Fibroblast of skin of right biceps (primary cell): ENCODE results near the gene TENT4B.
"Not testable (repeated sequence)": the region's sequence is repeated elsewhere in the genome, so short reads cannot be mapped to it uniquely, and the experiment has no call there.

Experiments used
- DNase-seq: peaks from one replicate; pipeline ENCODE4 v3.0.0-alpha.2; 2013

TENT4B gene

DNA sequence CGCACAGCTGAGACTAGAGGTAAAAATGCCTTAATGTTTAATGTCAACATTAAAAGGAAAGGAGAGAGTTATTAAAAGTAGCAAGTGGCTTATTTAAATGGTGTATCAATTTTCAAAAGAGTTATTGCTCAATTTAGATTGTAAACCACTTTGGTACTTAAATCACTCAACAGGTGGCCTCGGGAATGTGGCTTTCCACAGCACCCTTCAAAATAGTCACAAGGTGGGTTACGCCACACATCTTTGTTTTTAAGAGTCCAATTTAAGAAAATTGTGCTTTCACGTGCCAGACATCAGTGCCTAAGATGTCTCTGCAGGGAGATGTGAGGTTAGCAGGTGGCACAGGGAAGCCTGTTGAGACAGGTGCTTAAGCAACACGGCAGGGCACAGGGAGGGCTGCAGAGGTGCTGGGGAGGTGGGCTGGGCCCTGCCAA lies 85.8 kb downstream of the TENT4B start:
- no peak for DNase-seq

DNA sequence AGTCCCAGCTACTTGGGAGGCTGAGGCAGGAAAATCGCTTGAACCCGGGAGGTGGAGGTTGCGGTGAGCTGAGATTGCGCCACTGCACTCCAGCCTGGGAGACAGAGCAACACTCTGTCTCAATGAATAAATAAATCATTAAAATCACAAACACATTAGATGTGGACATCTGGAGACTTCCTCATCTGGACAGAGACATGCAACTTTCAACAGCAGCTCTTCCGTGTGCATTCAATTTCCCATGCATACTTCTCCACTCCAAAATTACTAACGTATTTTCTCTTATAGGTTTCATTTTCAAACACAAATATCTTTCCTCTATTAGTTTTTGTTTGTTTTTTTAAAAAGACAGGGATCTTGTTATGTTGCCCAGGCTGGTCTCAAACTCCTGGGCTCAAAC lies 89.9 kb downstream of the TENT4B start:
- DNase-seq: not testable (repeated sequence)

DNA sequence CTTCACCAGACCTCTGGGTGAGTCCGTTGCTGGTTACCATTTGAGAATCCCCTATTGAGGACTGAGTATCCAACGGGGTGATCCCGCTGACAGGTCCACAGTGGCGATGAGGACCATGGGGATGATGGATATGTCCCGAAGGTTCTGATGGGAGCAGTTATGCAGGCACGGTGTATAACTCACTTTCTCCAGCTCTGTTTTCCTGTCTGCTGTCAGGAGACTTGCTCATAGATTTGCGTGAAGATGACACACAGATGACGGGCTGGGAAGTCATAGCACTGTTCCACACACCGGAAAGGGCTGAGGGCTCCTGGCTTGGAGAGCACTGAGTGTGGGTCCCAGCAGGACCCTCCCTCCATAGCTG lies 91.0 kb downstream of the TENT4B start:
- DNase-seq: peak; percentile 66

DNA sequence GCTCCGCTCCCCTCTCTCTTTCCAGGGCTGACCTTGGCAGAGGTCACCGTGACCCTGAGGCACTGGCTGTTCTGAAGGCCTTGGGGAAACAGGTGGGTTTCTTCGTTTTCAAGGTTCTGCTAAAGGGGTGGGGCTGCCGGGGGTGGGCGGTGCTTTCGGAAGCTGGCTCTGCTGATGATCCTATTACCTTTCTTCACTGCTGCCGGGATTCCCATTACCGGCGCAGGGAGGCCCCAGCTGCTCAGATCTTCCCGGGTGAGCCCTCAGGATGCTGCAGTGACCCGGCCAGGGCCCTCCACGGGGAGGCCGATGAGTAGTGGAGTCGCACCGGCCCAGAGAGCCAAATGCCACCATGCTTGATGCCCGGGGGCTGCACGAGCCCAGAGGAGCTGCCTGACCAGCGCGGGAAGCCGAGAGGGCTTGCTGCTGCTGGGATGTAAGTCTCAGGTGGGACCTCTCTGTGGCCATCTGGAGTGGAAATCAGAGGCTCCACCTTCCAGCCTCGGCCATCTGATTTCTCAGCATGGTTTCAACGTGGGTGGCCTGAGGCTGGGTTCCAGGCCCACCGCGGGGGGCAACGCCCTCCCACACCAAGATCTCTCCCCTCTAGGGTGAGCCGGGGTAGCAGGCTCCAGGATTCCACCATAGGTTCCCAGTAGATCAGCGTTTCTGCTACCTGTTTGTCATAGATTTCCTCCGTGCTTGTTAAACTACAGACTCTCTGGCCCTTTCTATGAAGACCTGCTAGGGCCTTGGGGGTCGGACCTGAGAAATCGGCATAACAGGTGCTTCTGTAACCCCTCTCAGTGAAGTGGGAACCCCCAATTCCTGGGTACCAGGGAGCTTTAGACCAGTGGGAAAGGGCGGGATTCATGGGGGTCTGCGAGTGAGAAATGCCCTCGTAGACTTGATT lies 91.7 kb downstream of the TENT4B start:
- DNase-seq: no peak

DNA sequence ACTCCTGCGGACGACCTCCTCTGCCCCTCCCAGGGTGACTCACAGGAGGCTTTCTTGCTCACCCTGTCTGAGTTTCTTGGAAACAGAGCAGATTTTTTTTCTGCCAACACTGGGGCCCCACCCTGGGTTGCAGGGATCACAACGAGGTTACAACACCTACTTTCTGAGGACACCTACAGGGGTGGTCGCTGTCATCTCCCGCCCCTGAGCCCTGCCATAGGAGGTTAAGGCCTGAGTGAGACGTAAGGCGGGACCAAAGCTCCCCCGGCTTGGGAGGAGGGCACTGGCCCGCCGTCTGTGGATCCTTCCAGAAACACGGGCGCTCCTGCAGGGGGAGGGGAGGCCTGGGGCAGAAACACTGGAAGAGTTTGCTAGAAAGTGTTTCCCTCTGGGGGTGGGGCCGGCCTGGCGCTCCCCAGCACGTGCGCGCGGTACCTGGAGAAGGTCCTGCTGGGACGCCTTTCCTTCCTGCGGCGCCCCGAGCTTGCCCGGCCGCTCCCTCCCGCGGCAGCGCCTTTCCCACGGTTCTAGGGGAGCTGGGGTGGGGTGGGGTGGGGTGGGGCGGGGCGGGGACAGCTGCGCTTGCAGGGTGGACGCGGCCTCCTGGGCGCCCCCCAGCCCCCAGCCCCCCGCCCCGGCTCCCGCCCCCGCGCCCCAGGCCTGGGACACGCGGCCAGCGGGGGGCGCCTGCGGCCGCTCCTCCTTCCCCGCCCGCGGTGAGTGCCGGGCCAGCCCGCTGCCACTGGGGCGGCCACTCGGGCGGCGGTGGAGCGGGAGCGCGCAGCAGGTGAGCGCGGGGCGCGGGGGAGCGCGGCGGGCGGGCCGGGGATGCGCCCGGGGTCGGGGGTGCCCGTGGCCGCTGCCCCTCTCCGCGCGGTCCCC lies 92.6 kb downstream of the TENT4B start:
- DNase-seq: peak; percentile 81

DNA sequence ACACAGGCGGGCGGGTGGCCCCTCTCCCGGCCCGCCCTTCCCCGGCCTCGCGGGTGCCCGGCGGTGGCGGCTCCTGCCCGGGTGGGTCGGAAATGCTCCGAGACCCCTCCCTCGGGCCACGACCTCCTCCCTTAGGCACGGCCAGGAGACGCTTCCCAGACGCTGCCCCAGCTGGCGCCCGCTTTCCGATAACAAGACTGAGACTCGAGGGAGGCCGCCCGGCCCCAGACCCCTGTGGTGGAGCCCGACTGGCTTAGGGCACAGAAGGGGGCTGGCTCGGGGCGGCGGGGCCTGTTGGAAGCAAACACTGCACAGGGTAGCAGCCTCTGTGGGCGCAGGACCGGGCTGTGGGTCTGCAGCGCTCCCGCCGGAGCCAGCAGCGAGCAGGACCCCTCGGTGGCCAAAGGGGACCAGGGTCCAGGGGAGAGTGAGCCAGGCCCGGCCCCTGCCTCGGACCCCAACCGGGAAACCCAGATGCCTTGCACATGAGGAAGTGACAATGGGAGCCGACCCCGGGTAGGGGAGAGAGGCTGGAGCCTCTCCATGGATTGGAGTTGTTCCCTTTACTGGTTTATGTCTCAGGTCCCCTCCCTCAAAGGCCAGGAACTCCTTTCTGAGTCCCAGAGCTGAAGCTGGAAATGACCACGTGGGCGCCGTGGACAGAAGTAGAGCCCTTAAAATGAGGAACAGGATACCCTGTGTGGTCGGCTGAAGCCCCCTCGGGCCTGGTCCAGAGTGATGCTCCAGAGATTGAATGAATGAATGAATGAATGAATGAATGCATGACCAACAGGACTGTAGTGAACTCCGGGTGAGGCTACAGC lies 93.4 kb downstream of the TENT4B start:
- no peak for DNase-seq

DNA sequence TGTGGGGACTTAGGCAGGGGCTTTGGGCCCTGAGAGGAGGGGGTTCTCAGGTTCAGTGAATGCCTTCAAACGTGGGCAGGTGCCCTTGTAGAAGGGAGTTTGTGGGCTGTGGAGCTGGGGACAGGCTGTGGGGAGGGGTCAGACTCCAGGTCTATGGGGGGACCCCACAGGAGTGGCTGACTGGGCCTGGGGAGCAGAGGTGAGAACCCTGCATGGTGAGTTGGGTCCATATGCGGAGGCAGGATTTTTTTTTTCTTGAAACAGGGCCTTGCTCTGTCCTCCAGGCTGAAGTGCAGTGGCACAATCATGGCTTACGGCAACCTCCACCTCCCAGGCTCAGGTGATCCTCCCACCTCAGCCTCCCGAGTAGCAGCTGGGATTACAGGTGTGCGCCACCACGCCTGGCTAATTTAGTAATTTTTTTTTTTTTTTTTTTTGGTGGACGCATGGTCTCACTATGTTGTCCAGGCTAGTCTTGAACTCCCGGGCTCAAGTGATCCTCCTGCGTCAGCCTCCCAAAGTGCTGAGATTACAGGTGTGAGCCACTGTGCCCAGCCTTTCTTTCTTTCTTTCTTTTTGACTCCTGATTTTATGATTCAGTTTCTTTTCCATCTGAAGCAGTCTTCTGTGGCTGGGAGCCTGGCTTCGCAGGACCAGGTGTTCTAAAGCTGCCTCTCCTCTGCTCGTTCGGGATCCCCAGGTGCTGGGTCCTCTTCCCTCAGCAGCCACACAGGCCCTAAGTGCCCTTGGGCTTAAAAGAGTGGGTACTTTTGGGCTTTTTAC lies 94.2 kb downstream of the TENT4B start:
- no peak for DNase-seq

DNA sequence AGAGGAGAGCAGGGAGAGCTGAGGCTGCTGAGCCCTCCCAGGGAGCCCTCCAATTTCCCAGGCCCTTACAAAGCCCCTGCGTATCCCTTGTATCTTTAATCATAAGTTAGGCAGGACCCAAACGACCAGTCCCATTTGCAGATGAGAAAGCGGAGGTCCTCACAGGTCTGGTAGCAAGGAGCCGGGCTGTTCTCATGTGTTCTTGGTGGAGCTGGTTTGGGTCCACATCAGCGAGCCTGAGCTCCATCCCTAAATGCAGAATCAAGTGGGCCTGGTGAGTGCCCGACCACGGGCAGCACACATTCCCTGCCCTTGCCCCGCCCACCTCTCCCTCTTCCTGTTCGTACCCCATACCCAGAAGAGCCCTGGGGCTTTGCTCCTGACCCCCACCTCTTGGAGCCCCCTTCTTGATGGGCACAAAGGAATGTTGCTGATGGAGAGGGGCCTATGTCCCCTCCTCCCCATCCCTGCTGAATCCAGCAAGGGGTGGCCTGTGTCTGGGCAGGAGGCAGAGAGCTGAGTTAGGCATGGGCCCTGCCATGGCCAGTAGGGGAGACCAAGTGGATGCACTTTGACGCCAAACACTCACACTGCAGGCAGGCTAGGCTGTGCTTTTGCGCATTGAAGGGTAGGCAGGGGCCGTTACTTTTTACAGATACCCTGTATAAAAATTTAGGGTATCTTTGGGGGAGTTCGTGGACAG lies 95.0 kb downstream of the TENT4B start:
- no peak for DNase-seq

DNA sequence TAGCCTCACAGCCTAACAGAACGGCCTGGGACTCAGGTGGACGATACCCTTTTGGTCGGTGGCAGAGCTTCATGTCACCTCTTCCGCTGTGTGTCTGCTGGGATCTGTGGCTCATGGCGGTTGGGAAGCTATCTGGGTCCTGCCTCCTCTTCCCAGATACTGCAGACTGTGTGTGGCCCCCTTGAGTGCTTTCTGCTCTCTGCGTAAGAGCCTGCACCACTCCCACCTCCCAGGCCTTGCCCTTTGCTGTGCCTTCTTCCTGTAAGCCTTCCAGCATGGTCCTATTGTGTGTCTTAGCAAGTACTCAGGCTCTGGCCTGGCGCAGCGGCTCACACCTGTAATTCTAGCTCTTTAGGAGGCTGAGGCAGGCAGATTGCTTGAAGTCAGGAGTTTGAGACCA lies 95.7 kb downstream of the TENT4B start:
- DNase-seq: no peak

DNA sequence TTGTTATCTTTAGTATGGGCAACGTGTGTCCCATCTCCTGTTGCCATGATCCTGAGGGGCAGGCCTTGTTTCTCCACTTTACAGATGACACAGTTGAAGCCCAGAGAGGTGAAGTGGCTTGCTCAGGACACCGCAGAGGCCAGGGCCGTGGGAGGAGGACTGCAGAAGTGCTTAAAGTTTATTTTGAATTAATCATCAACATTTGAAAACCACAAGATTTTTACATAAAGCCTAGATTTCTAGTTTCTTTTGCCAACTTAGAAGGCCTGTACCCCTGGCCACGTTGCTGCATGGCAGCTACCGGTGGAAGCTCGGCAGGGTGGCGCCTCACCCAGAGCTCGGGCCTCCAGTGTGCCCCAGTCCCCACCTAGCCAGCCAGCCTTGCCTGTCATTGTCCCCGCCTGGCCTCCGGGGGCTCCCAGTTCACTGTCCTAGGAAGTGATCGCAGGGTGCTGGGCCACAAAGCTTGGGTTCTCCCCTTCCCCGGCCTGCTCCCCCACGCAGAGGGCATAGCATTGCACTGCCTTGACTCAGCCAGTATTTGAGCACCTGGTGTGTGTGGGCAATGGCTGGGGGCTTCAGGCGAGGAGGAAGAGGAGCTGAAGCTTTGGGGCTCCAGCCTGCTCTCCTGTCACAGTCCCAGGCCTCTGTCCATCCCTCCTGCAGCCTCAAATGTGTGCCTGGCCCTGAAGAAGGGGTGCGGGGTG lies 98.4 kb downstream of the TENT4B start:
- DNase-seq: peak; percentile 88

DNA sequence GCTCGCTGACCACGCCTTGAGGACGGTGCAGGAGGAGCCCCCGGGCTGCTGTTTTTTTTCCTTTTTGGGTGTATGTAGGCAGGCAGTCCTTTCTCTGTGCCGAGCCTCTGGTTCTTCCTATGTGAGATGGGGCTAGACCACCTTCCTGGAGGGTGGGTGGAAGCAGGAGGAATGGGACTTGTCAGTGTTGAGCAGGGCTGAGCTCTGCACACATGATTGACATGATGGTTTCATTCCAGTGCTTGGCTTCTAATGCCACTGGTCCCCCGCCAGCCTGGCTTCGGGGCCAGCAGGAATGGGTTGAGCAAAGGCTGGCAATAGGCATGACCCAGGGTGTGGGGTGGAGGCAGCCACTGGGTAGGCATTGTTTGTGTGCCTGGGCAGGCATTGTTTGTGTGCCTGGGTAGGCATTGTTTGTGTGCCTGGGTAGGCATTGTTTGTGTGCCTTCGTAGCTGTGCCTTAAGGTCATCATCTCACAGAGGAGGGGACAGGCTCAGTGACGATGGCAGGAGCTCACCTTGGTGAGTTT lies 99.0 kb downstream of the TENT4B start:
- no peak for DNase-seq

DNA sequence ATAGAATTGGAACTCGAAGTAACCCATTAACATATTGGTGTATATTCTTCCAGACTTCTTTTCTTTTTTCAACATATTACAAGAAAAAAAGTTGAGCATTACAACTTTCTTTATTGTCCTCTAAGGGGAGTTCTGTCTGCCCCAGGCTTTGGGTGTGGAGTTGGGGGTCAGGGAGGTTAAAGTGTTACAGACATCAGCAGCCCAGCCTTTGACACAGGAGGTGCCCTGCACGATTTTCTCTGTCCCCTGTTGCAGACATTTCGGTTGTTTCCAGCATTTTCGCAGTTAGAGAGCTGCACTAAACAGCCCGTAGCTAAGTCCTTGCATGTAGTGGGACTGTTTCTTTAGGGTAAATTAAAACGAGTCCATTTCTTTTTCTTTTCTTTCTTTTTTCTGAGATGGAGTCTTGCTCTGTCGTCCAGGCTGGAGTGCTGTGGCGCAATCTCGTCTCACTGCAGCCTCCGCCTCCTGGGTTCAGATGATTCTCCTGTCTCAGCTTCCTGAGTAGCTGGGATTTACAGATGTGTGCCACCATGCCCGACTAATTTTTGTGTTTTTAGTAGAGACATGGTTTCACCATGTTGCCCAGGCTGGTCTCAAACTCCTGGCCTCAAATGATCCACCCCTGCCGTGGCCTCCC lies 99.9 kb downstream of the TENT4B start:
- DNase-seq: no peak

DNA sequence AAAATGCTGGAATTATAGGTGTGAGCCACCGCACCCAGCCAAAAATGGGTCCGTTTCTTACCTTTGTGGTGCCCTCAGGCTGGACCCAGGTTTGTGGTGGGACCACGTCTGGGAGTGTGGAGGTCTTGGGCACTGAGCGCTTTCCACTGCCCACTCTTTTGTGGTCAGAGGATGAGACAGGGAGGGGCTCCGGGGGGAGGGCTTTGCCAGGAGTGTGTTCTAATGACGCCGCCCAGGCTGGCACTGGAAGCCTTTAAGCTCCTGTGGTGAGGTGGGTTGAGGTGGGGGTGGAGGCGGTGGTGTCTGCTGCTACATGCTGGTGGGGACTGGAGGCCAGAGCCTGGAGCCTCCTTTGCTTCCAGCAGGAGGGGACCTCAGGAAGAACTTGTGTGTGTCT lies 100.4 kb downstream of the TENT4B start:
- no peak for DNase-seq

DNA sequence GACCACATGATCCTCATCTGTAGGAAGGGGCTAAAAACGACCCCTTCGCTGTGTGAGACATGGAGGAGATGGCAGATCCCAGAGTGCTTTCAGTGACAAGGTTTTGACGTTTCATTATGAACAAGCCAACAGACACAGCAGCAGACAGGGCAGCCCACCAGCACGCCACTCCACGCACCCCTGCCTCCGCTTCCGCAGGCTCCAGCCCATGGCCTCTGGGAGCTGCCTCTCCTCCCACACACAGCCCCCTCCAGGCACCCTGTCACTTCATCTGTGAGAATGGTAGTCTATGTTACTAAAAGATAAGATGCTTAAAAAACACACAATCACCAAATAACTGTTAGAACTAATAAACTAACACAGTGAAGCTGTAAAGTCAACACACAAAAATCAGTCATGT lies 101.0 kb downstream of the TENT4B start:
- DNase-seq: no peak

DNA sequence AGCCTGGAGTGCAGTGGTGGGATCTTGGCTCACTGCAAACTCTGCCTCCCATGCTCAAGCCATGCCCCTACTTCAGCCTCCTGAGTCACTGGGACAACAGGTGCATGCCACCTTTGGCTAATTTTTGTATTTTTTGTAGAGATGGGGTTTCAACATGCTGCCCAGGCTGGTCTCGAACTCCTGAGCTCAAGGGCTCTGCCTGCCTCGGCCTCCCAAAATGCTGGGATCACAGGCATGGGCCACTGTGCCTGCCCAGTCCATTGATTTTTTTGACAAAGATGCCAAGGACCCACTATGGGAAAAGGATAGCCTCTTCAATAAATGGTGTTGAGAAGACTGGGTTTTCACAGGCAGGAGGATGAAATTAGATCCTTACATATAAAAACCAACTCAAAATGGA lies 102.4 kb downstream of the TENT4B start:
- no peak for DNase-seq

DNA sequence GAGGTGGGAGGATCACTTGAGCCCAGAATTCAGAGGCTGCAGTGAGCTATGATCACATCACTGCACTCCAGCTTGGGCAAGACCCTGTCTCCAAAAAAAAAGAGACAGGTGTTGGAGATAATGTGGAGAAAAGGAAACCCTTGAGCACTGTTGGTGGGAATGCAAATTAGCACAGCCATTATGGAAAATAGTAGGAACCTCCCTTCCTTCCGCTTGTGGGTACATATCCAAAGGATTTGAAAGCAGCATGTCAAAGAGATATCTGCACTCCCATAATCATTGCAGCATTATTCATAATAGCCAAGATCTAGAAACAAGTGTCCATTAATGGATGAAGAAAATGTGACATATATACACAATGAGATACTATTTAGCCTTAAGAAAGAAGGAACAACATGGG lies 103.5 kb downstream of the TENT4B start:
- no peak for DNase-seq

DNA sequence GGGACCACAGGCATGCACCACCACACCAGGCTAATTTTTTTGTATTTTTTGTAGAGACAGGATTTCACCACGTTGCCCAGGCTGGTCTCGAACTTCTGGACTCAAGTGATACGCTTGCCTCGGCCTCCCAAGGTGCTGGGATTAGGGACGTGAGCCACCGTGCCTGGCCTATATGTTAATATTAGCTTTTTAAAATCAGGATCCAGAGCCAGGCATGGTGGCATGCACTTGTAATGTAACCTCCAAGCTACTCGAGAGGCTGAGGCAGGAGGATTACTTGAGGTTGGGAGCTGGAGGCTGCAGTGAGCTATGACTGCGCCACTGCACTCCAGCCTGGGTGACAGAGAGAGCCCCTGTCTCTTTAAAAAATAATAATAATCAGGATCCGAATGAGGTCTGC lies 104.8 kb downstream of the TENT4B start:
- DNase-seq: no peak

DNA sequence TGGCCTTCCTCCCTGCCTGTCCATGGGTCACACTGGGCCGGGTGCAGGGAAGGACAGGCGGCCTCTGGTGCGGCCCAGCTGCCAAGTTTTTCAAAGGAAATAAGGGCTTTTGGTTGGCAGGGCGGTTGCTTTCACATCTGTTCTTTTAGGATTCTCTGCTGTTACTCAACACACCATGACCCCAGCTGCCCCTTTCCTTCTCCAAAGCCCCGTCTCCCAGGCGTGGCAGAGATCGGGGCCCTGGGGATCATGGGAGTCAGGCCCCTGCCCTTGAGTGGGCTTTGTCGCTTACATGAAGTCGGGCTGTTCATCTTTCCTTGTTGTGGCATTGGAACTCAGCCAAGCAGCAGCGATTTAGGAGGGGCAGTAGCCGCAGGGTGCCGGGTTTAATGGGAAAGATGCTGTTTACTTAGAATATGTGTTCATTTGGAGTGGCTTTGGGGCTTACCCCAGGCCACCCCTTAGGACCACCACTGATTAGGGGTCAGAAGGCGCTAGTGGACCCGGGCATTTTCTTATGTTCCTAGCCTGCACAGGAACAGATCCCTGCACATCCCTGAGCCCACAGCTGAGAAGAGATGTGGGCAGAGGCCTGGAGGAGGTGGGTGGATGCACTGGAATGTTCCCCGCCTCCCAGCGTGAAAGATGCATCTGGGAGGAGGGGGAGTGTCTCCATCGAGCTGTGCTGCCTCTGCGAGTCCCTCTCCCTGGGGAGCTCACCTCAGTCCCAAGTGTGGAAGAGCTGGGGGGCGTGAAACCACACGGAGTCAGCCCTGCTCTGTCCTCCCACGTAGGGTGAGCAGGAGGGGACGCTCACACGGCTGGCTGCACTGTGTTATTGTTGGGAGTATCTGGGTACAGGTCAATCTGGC lies 106.5 kb downstream of the TENT4B start:
- DNase-seq: peak; percentile 46
